PFSK-1 (cell line): ENCODE results near the gene ADPRM.

ENCODE experiments used
- FOXP2 ChIP-seq: optimal IDR thresholded peaks from 2 replicates; pipeline ENCODE3; 2011; ENCODE audit warnings: borderline replicate concordance, control low read depth, inconsistent platforms; ENCODE audit not compliant: insufficient read depth; ENCODE audit errors: extremely low read length, extremely low read depth
- POLR2AphosphoS5 ChIP-seq: IDR thresholded peaks from 2 replicates; pipeline ENCODE4 v1.6.1; 2012; ENCODE audit warnings: low read depth, mild to moderate bottlenecking, control low read depth, low read length, moderate library complexity
- REST ChIP-seq, 2 experiments: IDR thresholded peaks; 2 replicates each; pipeline versions ENCODE4 v1.6.1 to v1.8.0; 2011 to 2012; ENCODE audit warnings: low read depth in 2 of 2, low read length in 2 of 2, control low read depth in 1 of 2, inconsistent platforms in 1 of 2, mild to moderate bottlenecking in 1 of 2, moderate library complexity in 1 of 2; ENCODE audit not compliant: insufficient read depth in 1 of 2
- SIN3A ChIP-seq: IDR thresholded peaks from 2 replicates; pipeline ENCODE4 v1.6.1; 2012; ENCODE audit warnings: mild to moderate bottlenecking, low read length, moderate library complexity, borderline replicate concordance; ENCODE audit not compliant: insufficient read depth
- TAF1 ChIP-seq: IDR thresholded peaks from 2 replicates; pipeline ENCODE4 v1.6.1; 2012; ENCODE audit warnings: low read length, control low read depth, borderline replicate concordance; ENCODE audit not compliant: insufficient read depth

Gene ADPRM

DNA sequence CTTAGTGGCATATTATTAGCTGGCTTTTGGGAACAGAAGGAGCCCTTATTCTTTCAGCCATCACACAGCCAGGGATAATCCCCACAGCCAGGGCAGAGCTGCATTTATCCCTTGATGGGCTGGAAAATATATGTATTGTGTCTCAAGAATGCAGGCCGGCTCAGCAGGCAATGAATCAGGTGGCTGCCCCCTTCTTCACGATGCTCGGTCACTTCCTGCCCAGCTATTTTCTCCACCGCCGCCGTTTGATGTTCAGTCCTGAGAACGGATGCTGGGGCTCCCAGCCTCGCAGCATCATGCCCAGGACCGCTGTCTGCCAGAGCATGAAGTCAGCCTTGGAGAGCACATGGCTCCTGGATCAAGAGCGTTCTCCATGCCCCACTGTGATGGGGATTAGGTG lies 36.0 kb upstream of the ADPRM start:
- TF ChIP-seq POLR2AphosphoS5 (no peak), TAF1 (no peak), FOXP2 (no peak), REST (IDR thresholded peaks at IDR 0.05; ENCODE audit: insufficient read depth in 1 of 2, low read depth in 2 of 2, low read length in 2 of 2) (no peak), SIN3A (no peak)

DNA sequence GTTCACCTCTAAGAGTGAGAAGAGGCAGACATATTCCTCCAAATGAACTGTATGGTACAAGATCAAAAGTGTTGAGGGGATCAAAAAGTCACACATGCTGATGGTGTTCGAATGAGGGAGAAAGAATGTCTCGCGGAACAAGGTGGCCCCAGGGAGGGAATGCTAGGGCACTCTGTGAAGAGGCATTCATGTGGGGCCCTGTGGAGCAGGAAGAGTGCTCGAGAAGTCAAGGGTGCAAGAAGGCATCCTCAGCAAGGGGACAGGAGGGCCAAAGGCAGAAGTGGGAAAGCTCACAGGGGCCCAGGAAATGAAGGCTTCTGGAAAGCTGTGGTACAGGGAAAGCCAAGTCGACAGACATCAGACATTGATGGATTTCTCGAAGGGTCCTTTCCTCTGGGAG lies 34.2 kb upstream of the ADPRM start:
- TF ChIP-seq REST (IDR thresholded peaks at IDR 0.05; ENCODE audit: insufficient read depth in 1 of 2, low read depth in 2 of 2, low read length in 2 of 2) (no peak), FOXP2 (no peak), TAF1 (no peak), POLR2AphosphoS5 (no peak), SIN3A (no peak)

DNA sequence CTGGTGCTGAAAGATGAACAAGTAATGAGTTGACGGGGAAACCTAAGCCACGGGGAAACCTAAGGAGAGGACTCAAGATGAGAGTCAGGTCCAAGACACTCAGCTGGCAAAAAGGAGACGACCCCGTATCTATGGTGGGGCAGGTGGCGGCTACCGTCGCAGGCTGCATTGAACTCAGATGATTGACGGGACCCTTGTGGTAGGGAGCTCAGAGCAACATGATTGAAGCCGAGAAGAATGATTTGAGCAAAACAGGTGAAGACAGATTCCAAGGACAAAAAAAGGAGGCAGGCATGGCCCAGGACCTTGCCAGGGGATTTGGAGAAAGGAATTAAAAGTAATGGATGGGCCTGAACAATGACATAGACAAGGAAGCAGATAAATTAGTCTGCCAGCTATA lies 32.8 kb upstream of the ADPRM start:
- TF ChIP-seq SIN3A (no peak), POLR2AphosphoS5 (no peak), REST (IDR thresholded peaks at IDR 0.05; ENCODE audit: insufficient read depth in 1 of 2, low read depth in 2 of 2, low read length in 2 of 2) (no peak), TAF1 (no peak), FOXP2 (no peak)

DNA sequence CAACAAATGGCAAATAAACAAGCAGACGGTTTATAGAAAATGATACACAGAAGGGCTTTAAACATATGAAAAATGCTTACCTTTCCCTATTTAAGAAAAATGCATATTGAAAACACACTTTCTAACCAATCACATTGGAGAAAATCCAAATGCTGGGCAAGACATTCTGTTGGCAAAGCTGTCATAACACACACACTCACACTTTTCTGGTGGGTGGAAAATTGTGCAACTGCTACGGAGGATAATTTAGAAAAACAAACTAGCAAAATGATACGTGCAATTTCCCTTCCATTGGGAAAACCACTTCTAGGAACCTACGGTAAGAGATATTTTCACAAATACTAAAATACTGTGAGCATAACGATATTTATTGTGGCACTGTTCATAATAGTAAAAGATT lies 30.5 kb upstream of the ADPRM start:
- TF ChIP-seq POLR2AphosphoS5 (no peak), FOXP2 (no peak), REST (IDR thresholded peaks at IDR 0.05; ENCODE audit: insufficient read depth in 1 of 2, low read depth in 2 of 2, low read length in 2 of 2) (no peak), TAF1 (no peak), SIN3A (no peak)

- no peak for TF ChIP-seq REST (IDR thresholded peaks at IDR 0.05; ENCODE audit: insufficient read depth in 1 of 2, low read depth in 2 of 2, low read length in 2 of 2)
- no peak for TF ChIP-seq FOXP2
- no peak for TF ChIP-seq SIN3A
- no peak for TF ChIP-seq TAF1
- no peak for TF ChIP-seq POLR2AphosphoS5
These were observed 28.6 kb upstream of the ADPRM start for GRCh38 chr17:10668775-10669174.
